Eye (tissue), 1 donor: Measurements from ENCODE around the gene CDKAL1.
A peak's percentile ranks its signal among the peaks of the same experiment; 100 is the strongest.
"Not testable (repeated sequence)": the region's sequence is repeated elsewhere in the genome, so short reads cannot be mapped to it uniquely, and the experiment has no call there.

Experiments
- DNase-seq: peaks from one replicate; pipeline ENCODE4 v3.0.0-alpha.2; 2015

Gene CDKAL1

DNA sequence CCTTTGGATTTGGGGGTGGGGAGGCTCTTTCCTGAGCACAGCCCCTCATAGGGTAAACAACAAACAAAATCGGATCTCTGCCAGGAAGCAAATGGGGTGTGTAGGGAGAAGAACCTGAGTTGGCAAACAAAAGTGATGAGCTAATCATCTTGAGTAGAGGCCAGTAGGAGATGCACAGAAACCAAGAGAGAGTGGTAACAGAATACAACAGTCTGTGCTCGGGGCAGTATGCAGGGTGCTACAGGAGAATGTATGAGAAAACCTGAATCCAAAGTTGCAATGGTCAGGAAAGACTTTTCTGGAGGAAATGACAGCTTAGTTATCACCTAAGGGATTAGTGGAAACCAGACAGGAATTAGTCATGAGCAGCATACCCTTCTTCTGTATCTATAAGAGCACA lies 177.8 kb downstream of the CDKAL1 start:
- no peak for DNase-seq

DNA sequence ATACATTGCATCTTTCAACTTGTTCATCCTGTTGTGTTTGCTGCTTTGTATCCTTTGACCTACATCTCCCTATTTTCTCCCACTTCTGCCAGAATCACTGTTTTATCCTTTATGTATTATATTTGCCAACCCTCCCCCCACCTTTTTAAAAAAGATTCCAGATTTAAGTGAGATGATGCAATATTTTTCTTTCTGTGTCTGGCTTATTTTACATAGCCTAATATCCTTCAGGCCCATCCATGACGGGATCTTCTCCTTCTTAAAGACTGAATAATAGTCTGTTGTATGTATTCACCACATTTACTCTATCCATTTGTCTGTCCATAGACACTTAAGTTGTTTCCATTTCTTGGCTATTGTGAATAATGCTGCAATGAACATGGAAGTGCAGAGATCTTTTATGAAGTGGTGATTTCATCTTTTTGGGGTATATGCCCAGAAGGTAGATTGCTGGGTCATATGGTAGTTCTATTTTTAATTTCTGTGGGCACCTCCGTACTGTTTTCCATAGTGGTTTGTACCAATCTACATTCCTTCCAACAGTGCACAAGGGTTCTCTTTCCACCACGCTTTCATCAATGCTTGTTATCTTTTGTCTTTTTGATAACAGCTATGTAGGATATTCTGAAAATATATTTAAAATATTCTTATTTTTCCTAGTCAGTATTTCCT lies 181.0 kb downstream of the CDKAL1 start:
- no peak for DNase-seq

DNA sequence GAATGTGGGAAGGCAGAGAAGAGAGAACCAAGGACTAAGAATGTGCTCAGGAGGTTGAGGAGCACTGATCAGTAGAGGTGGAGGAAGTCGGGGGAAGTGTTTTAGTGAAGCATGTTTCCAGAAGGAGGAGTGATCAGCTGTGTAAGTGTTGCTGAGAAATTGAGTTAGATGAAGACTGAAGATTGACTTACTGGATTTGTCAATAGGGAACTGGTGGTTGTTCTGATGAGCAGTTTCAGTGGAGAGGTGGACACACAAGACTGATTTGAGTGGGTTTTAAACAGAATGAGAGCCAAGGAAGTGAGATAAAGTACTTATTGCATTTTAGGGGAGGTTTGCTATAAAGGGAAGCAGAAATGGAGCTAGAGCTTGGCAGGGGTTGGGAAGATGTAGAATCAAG lies 182.6 kb downstream of the CDKAL1 start:
- DNase-seq = no peak

- no peak for DNase-seq
These were observed 183.5 kb downstream of the CDKAL1 start for GRCh38 chr6:20717743-20718142.

DNA sequence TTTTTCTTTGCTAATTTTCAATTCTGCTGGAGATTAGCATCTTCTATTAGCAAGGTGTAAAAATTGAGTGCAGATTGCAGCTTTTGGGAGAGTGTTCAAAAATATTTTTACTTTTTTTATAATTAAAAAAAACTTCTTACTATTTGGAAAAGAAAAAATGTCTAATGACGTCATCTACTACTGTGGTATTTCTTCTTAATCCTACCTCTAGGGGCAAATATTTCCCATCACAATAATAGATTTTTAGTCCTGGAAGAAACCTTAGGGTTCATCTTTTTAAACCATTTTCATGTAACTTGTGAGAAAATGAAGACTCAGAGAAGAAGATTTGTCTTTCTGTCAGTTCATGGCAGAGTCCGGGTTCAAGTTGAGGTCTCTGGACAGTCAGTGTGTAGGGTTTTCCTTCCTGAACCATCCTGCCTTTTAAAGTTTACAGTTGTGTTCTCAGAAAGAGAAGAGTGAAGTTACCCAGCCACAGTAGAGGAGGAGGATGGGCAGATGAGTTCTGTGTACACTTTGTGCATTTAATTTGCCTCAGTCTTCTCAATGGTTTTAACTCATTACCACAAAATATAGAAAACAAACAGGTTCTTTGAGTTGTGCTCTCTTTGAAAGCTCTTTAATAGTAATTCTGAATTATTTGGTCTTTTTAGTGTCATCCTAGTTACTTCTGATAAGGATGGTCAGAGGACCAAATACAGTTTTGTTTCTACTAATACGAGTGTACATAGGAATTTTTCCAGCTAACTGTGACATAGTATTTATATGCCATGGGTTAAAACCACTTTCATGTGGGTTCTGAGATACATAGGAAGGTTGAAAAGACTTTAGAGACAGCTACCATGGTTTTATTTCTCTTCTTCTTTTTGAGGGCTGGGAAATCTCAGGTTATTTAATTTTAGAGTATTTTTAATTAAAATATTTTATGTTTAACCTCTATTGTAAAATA lies 184.7 kb downstream of the CDKAL1 start:
- DNase-seq = no peak

- no peak for DNase-seq
These were observed 185.7 kb downstream of the CDKAL1 start for GRCh38 chr6:20719980-20720379.

- not testable (repeated sequence) for DNase-seq
These were observed 186.9 kb downstream of the CDKAL1 start for GRCh38 chr6:20721121-20721520.

- no peak for DNase-seq
These were observed 188.2 kb downstream of the CDKAL1 start for GRCh38 chr6:20722455-20722854.

- no peak for DNase-seq
These were observed 189.0 kb downstream of the CDKAL1 start for GRCh38 chr6:20723236-20723635.

DNA sequence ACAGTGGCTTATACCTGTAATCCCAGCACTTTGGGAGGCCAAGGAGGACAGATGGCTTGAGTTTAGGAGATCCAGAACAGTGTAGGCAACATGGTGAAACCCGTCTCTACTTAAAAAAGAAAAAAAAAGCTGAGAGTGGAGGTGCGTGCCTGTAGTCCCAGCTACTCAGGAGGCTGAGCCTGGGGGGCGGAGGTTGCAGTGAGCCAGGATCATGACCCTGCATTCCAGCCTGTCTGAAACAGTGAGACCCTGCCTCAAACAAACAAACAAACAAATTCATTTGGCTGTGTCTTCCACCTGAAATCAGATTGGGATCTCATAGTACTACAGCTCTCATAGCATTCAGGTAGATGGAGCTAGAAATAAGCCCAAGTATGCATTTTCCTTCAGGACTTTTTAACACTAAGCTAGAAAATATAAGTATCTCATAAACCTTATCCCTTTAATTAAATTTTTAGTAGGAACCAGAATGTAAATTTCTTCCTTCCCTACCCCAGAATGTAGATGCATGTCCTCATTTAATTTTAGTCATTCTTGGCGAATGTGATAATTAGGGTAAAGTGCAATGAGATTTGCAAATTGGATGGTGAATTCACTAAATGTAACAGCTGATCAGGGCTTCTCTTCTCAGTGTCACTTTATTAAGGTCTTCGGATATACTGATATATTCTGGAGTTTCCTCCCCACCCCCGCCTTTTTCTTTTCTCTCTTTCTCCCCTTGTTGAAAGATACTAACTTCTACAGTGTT lies 190.4 kb downstream of the CDKAL1 start:
- DNase-seq = no peak

DNA sequence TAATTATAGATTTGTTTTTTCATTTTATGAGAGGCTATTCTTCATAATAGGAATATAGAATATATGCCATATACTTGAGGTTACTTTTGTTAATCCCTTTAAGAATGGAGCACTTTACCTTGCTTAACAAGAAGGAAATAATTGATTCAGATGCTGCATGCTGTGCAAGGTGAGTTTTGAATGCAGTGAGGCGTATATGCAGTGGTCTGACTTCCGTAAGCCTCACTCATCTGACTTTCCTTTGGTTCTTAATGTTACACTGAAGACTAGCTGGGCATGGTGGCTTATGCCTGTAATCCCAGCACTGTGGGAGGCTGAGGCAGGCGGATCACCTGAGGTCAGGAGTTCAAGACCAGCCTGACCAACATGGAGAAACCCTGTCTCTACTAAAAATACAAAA lies 191.0 kb downstream of the CDKAL1 start:
- DNase-seq = peak; percentile 42

DNA sequence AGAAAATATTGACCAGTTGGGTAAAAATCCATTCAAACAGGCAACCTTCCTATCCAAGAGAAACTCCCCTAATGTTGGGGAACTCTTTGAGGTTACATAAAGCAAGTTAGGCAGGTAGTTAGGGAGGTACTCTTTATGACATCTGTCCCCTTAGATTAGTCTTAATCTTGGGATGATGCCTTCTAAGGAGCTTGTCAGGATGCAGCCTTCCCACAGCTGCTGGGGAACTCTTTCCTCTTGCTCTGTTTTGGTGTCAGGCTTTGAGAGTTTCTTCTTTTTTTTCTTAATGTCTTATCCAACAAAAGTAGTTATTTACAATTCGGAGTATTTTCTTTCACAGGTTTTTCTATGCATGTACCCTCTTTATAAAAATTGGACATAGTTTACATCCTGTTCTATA lies 194.8 kb downstream of the CDKAL1 start:
- DNase-seq = no peak

DNA sequence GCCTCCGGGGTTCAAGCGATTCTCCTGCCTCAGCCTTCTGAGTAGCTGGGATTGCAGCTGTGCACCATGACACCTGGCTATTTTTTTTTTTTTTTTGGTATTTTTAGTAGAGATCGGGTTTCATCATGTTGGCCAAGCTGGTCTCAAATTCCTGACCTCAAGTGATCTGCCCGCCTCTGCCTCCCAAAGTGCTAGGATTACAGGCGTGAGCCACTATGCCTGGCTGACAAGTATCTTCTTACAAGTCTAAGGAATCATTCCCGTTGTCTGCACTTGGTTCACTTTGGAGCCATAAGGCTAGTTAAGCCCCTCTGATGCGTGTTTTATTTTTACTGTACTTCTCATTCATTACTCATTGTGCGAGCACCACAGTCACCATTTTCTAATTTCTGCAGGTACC lies 198.1 kb downstream of the CDKAL1 start:
- DNase-seq = not testable (repeated sequence)

DNA sequence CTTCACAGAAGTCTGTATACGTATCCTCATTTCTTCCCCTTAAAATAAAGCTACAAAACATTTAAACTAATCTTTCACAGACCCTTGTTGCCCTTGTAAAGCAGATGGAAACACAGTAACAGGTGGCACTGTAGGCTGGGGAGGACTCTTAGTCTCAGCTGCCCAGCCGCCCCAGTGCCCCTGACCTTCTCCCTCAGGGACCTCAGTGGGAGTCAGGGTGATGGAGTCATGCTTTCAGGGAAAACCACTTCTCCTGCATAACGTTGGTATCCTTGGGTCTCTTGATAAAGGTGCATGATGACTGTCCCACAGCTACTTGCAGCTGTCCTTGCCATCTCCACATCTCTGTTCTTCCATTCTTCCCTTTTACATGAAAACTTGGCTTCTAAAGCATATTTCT lies 198.6 kb downstream of the CDKAL1 start:
- DNase-seq = no peak

GRCh38 chr6:20737912-20738311 lies 203.7 kb downstream of the CDKAL1 start:
- DNase-seq = no peak

DNA sequence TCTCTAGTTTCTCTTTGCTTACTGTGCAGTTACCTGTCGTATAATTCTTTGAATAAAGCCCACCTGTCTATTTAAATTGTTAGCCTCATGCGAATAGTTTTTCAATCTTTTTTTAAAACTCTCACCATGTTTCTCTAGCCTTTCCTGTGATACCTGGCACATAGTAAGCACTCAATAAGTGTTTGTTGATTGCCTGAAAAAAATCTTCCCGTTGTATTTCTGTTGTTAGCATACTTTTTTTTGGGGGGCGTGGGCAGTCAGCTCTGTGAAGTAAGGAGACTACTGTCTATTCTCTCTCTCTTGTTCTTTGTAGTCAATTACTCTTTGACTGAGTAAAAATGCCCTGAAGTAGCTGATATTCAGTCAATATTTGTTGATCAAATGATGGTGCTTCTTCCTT lies 205.8 kb downstream of the CDKAL1 start:
- DNase-seq = no peak

- DNase-seq = no peak
These were observed 206.5 kb downstream of the CDKAL1 start for GRCh38 chr6:20740727-20741126.

DNA sequence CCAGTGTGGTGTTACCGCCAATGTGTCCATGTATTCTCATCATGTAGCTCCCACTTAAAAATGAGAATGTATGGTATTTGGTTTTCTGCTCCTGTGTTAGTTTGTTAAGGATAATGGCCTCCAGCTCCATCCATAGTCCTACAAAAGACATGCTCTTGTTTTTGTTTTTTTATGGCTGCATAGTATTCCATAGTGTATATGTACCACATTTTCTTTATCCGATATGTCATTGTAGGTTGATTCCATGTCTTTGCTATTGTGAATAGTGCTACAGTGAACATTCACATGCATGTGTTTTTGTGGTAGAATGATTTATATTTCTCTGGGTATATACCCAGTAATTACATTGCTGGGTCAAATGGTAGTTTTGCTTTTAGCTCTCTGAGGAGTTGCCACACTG lies 207.2 kb downstream of the CDKAL1 start:
- no peak for DNase-seq

DNA sequence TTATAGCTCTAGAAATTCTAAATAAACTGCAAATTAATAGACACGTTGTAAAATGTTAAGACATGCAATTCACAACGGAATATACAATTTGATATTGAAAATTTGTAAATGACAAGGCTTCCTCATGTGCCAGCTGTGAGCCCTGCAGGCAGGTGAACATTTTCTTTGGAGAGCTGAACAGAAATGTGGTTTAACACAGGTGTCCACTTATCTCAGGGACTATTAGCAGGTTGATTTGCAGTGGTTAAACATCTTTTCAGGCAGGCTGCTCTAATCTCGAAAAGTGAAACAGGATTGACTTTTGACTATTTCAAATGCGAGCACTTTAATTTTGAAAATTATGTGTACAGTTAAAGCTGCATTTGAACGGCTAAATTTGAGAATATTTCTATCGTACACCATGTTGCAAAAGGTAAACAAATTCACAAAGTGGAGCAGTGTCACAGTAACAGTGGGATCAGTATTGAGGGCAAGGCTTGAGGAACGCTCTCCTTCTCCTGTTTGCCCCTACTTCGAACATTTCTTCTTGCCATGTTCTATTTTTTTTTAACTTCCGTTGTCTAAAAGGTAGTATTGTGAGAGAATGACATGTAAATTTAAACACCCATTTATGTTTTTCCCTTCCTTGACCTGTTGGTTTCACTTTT lies 210.8 kb downstream of the CDKAL1 start:
- no peak for DNase-seq

- DNase-seq = no peak
These were observed 211.8 kb downstream of the CDKAL1 start for GRCh38 chr6:20746024-20746423.

DNA sequence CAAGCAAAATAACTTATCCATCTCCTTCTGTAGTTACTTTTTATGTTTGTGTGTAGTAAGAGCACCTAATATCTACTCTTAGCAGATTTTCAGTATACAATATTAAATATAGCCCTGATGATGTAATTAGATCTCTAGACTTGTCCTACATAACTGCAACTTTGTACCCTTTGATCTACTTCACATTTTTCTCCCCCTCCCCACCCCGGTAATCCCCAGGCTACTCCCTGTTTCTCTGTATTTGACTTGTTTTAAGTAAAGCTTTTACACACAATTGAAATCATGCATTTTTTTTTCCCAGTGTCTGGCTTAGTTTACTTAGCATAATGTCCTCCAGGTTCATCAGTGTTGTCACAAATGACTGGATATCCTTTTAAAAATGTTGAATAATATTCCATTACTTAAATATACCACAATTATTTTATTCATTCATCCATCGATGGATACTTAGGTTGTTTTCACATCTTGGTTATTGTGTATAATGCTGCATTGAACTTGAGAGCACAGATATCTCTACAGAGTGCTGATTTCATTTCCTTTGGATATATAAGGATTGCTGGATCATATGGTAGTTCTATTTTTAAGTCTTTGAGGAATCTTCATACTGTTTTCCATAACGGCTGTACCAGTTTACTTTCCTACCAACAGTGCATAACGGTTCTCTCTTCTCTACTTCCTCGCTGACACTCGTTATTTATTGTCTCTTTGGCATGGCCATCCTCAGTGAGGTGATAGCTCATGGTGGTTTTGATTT lies 212.7 kb downstream of the CDKAL1 start:
- no peak for DNase-seq

- no peak for DNase-seq
These were observed 213.7 kb downstream of the CDKAL1 start for GRCh38 chr6:20747991-20748390.
